KBM-7 (cell line): ENCODE data around the gene FAM47E.
"Not testable (repeated sequence)": the region's sequence is repeated elsewhere in the genome, so short reads cannot be mapped to it uniquely, and the experiment has no call there.

Experiments used
- DNase-seq: peaks from one replicate; pipeline ENCODE4 v3.0.0-alpha.2; 2015
- in situ Hi-C: fragments of 300-500 bp; cut with MboI; formaldehyde crosslinking; loops from 2 replicates; pipeline ENCODE4 v1.14.3; 2020; ENCODE audit warnings: low sequenced_read_pairs, low pct_unique_long_range_greater_than_20kb, mixed read lengths

The FAM47E gene

DNA sequence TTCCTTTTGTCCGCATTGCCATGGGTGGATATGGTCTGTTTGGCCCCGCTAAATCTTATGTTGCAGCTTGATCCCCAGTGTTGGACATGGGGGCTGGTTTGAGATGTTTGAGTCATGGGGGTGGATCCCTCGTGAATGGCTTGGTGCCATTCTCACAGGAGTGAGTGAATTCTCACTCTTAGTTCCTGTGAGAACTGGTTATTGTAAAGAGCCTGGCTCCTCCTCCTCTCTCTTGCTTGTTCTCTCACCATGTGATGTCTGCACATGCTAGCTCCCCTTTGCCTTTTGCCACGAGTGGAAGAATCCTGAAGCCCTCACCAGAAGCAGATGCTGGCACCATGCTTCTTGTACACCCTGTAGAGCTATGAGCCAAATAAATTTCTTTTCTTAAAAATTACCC is 32.4 kb downstream of the FAM47E start:
- in situ Hi-C loops, result no loop called here
- DNase-seq, result no peak

DNA sequence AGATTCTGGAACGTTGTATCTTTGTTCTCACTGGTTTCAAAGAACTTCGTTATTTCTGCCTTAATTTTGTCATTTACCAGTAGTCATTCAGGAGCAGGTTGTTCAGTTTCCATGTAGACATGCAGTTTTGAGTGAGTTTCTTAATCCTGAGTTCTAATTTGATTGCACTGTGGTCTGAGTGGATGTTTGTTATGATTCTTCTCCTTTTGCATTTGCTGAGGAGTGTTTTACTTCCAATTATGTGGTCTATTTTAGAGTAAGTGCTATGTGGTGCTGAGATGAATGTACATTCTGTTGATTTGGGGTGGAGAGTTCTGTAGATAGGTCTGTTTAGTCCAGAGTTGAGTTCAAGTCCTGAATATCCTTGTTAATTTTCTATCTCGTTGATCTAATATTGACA is 36.3 kb downstream of the FAM47E start:
- in situ Hi-C loops, DNase-seq: not testable (repeated sequence)

DNA sequence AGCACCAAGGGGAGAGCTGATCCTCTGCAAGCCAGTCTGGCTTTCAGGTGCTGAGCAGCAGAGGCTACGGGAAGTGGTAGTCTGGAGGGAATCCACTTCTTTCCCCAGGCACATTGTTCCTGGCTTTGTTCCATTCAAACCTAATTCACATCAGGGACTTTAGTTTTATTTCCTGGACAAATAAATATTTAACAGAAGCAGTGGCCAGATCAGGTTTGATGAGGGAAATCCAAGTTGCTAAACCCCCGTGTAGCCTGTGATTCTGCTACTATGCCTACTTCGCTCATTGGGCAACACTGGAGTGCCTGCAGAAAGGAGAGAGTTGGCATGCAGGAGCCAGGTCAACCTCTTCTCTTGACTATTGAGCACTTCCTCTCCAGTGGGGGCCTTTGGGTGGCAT is 41.2 kb downstream of the FAM47E start:
- no peak for DNase-seq
- in situ Hi-C loops, result no loop called here

DNA sequence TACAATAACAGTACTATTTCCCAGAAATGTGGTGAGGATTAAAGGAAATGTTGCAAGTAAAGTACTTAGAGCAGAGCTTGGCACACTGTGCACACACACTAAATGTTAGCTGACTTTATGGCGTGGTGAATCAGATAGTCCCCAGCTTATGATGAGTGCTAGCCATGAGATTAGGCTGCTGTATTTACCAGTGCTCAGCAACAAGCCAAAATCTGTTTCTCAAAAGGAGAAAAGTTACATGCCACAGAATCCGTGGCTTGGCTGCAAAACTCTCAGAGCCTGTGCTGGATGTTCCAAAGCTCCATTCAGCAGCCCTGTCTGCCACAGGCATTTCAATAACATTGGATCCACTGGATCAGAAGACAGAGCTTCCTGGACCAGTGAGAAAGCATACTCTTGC is 42.3 kb downstream of the FAM47E start:
- in situ Hi-C loops, result no loop called here

DNA sequence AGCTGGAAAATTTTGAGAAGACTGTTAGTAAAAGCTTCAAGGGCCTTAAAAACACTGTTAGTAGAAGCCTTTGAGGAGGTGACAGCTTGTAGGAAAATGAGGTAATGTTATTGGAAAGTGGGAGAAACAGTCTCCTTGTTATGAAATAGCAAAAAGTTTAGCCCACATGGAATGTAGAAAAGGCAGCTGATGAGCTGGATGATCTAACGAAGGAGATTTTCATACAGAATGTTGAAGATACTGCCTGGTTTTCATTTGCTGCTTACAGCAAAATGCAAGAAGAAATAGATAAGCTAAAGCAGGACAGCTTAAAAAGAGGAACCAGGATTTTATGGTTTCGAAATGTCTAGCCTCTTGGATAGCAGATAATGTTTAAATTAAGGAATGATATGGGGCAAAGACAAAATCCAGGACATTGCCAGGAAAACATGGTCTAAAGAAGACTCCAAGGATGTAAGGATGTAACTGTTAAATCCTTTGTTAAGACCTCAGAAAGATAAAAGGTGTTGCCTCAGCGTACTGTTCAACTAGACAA is 44.8 kb downstream of the FAM47E start:
- DNase-seq, result peak; percentile 30
- in situ Hi-C loops, result no loop called here

More for the DNA sequence above, 42.3 kb downstream of the FAM47E start:
- no peak for DNase-seq

DNA sequence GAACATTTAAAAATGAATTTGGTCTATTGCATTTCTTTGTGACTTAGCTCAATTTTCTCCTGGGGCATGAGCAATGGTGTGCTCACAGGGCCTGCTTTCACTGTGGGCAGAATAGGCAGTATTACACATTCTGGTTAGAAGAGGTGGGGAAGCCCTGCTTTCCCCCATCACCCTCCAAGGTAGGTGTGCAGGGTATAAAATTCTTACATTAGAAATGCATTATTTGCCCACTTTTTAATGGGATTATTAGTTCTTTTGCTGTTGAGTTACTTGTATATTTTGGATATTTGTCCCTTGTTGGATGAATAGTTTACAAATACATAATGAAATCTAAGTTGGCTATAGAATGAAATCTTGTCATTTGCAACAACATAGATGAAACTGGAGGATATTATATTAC is 46.7 kb downstream of the FAM47E start:
- in situ Hi-C loops, result no loop called here

DNA sequence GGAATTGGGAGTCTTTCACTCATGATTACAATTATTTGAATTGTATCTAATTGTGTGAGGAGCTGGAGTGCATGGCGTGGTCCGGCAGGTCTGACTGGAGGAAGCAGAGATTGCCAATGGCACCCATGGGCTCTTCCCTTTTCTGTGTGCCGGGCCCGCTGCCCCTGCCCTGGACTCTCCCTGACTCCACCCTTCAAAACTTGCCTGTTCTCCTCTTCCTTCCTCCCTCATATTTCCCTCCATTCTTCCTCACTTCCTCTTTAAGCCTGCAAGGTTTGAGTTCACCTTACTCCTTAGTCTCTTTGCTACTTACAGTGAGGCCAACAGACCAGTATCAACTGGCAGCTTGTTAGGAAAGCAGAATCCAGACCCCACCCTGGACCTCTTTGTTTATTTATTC is 48.5 kb downstream of the FAM47E start:
- in situ Hi-C loops, result no loop called here
- peak; percentile 70 for DNase-seq

More for the DNA sequence above, 46.7 kb downstream of the FAM47E start:
- DNase-seq, result no peak

DNA sequence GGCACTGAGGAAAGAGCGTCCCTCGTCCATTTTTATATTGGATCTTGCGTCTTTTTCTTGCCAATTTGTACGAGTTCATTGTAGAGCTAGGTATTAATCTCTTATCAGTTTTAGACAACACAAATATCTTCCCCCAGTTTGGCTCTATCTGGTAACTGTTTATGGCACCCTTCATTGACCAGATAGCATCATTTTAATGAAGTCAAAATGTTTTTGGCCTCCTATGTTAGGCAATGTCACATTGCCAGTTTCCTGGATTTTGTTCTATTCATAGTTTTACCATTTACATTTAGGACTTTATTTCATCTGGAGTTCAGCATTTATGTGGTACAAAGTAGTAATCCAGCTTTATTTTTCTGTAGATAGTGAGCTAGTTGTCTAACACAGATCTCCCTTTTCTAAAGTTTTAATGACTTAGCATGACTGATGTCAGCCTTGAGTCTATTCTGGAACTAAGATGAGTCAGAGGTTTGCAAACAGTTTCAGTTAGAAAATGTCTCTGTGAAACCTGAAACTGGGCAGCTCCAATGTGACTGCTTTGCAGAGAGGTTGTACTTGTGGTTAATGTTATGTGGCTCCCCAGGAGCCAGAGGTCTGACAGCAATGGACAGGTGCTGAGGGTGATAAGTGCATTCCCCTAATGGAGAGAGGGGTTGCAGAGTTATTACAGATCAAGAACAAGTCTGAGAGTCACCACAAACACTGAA is 49.7 kb downstream of the FAM47E start:
- in situ Hi-C loops, result no loop called here
- DNase-seq, result peak; percentile 85

DNA sequence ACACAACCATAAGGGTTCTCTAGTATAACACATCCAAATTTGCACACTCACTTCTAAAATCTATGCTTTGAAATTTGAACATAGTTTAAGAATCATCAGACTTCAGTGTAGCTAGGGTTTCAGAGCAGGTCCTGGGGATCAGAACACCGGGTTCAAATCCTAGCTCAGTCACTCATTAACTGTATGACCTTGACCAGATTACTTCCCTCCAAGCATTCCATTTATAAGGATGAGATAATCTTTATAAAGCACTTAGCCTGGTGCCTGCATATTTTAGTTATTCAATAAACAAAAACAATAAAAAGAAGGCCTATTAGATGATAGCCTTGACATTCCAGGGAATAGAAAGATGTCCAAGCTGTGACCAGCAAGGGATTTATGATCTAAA is 50.2 kb downstream of the FAM47E start:
- in situ Hi-C loops, result no loop called here
- no peak for DNase-seq

DNA sequence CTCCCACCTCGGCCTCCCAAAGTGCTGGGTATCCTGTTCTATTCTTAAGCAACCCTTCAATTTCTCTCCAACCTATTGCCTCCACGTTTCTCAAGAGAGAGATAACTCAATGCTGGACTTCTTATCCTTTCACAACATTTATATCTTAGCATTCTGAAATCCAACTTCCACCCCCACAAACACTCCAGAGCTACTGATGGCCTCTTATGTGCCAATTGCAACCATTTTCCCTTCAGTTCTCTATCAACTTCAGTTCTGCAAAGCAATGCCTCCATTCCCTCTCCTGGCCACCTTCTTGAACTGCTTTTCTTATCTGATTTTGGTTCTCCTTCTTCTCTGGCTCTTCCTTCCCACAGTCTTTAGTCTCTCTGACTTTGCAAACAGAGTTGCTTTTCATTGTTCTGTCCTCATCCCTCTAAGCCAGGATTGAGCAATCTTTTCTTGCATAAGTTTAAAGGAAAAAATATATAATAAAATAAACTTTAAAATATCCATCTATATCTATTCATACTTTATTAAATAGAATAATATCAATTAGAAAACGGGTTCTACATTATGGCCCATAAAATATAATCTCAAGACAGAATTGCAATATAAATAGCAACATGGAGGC is 51.4 kb downstream of the FAM47E start:
- in situ Hi-C loops, result no loop called here
- peak; percentile 50 for DNase-seq

DNA sequence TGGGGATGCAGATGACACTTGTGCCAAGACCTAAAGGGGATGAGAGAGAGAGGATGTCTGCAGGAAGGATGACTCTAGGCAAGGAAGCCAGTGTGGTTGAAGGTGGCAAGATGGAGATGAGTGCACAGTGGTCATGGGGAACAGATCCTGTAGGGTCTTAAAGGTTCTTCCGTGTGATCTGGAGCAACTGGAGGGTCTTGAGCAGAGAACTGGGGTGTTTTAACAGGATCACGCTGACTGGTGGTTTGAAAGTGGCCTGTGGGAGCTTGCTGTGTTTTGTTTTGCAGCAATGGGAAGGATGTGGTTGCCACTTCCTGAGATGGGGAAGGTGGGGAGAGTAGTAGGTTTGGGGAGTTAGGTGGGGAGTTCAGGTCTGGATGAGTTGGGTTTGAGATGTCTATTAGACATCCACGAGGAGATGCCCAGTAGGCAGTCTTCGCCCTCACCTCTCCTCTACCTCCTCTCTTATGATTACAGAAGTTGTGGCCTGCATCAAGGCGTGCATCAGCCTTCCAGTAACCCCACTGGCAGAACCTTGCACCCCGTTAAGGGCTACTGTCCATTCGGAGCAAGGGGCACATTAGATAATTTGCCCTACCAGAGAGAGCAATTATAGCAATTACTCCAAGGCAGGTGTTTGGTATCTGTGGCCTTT is 53.6 kb downstream of the FAM47E start:
- in situ Hi-C loops, result no loop called here
- peak; percentile 60 for DNase-seq

DNA sequence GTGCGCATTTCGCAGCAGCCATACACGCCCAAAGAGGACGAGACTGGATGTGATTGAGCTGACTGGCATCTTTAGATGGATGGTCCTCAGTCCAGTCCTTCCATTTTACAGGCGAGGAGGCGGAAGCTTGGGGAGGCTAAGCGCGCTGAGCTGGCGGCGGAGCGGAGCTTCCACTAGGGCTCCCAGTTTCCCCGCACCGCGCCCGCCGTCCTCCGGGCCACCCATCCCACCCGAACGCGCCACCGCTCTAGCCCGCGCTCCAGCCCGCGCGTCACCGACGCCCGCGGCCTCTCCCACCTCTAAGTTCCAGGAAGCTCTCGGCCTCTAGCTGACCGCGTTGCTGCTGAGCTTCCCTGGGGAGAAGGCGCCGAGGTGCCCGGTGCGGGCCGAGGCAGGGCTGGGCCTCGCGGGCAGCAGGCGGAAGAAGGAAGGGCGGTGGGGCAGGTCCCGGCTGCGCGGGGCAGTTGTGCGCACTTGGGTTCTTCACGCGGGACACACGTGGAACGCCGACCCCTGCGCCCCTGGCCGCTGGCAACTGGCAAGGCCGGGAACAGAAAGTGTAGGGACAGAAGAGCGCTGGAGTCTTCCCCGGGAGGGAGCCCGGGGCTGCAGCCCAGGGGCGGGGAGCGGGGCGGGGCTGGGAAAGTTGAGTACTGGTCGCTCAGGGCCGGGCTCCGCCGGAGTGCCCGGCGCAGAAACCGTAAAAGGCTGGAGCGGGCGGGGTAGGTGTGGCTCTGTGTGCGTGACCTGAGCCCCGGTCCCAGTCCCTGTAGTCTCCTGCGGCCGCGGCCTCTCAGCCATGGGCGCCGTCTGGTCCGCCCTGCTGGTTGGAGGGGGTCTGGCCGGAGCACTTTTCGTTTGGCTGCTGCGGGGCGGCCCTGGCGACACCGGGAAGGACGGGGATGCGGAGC is 54.7 kb downstream of the FAM47E start, which contains the start of gene STBD1:
Gene STBD1 (plus strand): TSS at position 763 of the 911 bp plus-strand sequence. CDS start 37 bp downstream, at position 800.
- DNase-seq, result peak; percentile 73
- in situ Hi-C loops, result no loop called here

DNA sequence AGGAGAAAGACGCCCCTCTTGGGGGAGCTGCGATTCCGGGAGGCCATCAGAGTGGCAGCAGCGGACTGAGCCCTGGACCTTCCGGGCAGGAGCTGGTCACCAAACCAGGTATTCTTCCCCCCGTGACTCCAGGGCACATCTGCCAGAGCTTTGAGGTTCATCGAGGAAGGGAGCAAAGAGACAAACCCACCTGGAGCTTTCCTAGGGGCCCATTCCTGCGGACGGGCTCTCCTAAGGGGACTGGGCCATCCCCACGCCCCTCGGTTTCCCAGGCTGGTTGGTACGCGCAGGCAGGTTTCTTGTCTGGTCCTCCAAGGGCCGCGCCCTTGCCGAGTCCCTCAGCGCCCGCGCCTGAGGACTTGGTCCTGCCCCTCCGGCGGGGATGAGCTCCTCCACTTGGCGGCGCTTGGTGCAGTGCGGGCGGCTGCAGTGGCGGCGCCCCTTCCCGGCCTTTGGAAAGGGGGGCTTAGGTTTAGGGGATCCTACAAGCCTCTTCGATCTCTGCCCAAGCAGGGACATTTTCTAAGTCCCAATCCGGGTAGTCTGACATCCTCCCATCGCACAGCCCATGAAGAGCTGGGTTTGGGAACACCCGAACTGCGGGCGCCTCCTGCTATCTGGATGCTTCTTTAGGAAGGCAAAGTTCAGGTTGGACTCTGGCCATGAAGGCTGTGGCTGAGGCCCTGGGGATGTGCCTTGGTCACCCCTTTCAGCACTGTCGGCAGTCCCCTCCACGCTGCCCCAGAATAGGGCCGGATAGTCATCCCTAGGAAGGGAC is 55.5 kb downstream of the FAM47E start:
- DNase-seq, result peak; percentile 67
- in situ Hi-C loops, result no loop called here

DNA sequence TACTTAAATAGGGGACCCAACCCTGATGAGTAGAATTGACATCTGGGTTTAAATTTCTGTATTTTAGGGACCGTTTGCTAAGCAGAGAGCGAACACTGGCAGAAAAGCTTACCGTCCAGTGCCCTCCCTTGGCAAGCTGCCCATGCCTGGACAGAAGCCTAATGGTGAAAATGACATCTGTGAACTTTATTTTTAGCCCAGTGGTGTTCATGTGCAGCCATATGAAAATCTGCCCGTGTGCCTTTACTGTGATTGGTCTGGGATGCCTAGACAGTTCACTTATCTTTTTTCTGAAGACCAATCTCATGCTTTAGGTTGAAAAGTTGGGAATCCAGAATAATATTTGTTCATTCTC is 56.1 kb downstream of the FAM47E start:
- no peak for DNase-seq
- in situ Hi-C loops, result no loop called here

DNA sequence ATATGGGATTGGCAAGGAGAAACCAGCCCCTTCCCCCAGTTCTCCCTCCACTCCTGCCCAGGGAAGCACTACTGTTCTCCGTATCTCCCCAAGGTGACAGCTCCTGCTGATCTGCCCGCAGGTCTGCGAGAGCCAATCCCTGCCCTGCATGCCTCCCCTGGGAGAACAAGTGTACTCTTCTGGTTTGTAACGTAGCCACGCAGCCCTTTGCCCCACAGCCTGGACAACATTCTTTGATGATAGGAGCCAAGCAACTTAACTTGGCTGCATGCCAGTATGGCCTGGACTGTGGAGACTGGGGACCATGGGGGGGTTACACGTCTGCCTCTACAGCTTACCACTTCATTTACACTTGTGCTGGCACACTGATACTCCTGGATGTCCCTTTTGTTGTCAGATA is 57.0 kb downstream of the FAM47E start:
- no peak for DNase-seq
- in situ Hi-C loops, result no loop called here

DNA sequence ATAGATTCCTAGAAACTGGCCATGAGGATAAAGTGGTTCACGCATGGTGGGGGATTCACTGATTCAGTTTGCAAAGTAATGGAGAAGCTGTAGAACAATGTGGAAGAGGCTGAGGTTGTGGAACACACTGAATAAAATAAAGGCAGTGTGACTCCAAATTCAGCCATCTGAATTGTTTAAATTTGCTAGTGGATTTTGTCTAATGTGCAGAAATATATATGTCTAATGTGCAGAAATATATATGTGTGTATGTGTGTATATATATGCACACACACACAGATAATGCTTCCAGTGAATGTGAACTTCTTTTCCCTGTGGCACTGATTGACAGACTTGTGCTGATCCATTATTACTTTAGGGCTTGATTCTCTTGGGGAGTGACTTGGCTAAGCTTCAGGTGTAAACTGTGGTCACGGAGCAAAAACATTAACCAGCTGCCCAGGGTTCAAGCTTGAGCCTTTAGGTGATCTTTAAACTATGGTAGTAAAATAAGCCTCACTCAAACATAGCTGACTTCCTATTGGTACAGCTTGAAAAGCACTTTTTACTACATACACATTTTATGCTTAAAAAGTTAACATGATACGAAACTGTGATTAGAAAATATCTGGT is 58.5 kb downstream of the FAM47E start:
- DNase-seq, result no peak
- in situ Hi-C loops, result no loop called here

DNA sequence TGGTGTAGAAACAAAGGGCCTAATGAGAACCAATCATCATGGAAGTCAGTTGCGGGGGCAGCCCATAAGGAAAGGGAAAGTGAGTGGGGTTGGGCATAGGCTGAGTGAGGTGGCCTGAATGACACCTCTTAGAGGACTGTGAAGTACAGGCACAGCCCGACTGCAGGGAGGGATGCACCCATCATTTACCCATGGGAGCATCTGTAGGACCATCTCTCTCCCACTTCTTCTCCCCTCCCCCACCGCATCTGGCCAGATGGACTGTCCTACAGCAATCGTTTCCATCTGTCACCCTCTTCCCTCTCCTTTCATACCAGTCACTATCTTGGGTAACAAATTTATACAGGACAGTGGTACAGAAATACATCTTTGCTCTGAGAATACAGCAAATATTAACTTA is 59.2 kb downstream of the FAM47E start:
- DNase-seq, result no peak
- in situ Hi-C loops, result no loop called here

DNA sequence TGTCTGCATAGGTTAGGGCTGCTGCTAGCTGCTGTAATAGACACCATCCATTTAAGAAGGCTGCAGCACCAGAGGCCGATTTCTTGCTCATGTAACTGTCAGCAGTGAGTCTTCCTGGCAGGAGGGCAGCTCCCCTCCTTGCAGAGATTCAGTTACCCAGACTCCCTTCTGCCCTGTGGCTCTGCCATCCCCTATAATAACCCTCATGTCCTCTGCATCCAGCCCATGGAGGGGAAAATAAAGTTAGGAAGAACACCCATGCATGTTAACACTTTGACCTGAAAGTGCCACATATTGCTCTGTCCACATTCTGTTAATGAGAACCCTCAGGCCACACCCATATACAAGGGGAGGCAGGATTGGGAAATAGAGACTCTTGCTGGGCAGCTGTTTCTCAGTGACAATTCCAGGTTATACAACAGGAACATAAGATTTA is 60.4 kb downstream of the FAM47E start:
- in situ Hi-C loops, result no loop called here
- no peak for DNase-seq
